Stimulated activated CD4-positive, alpha-beta T cell treated with anti-CD3 and anti-CD28 coated beads, TNF-alpha, amount 100 ng/mL, for 1 hour (primary cell): Measurements from ENCODE around the gene SLC22A13.
"Not testable (repeated sequence)": the region's sequence is repeated elsewhere in the genome, so short reads cannot be mapped to it uniquely, and the experiment has no call there.

ENCODE experiments used
- DNase-seq, 3 donors: peaks; one replicate each; pipeline ENCODE4 v3.0.0-alpha.2; 2020; ENCODE audit warnings: low read depth in 3 of 3, low spot score in 1 of 3

Gene SLC22A13

DNA sequence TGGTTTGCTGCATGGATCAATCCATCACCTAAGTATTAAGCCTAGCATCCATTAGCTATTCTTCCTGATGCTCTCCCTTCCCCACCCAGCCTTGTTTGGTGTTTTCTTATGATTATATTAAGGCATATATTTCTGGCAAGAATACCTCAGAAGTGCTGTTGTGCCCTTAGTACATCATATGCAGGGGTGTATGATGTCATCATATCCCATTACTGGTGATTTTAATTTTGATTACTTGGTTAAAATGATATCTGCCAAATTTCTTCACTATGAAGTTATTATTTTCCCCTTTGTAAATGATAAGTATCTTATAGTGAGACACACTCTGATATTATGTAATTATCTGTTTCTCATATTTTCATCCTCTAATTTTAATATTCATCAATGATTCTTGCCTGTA lies 31.9 kb downstream of the SLC22A13 start:
- no peak for DNase-seq

DNA sequence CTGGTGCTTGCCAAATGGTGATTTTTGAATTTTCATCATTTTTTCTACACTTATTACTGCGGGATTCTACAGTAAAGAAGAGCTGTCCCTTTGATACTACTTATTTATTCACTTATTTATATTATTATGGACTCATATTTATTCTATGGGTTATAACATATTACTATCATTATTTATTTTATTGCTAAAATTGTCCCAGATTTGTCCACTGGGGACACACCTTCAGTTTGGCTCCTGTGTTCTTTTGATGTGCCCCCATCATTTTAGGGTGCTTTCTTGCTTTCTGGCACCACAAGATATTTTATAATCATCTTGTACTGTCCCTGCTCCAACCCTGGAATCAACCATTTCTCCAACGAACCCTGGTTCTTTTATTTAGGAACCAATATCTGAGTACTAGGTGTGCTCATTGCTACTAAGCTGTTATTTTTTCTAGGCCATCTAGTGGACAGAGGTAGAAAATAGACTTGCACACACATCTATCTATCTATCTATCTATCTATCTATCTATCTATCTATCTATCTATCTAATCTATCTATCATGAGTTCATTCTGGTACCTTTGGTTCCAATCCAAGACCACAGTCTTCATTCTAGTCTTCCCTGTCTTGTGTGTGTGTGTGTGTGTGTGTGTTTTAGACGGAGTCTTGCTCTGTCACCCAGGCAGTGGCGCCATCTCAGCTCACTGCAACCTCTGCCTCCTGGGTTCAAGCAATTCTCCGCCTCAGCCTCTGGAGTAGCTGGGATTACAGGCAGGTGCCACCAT lies 32.5 kb downstream of the SLC22A13 start:
- no peak for DNase-seq

DNA sequence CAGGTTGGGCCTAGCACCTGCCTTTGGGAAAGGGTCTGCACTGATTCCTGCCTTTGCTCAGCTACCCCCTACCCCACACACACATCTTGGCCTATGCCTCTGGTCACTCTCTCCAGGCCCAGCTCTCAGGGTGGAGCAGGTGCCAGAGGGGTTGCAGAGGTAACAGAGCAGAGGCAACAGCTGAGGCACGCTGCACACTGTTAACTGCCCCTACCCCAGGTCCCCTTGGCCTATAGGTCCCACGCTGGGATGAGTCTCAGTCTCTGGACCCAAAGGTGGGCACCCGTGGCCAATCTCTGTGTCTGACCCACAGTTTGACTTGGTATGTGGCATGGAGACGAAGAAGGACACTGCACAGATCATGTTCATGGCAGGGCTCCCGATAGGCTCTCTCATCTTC lies 41.3 kb downstream of the SLC22A13 start:
- no peak for DNase-seq

DNA sequence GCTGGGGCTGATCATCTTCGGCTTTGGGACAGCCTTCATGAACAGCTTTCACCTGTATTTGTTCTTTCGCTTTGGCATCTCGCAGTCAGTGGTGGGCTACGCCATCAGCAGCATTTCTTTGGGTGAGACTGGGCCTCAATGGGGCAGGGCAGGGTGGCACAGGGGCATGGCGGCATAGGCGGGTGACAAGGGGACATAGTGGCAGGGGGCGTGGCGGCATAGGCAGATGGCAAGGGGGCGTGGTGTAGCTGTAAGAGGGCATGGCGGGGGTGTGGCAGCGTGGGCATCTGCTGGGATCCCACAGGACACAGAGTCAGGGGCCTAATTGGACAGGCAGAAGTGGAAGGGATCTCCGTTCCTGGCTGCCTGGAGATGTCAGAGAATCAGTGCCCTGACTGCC lies 42.0 kb downstream of the SLC22A13 start:
- no peak for DNase-seq

DNA sequence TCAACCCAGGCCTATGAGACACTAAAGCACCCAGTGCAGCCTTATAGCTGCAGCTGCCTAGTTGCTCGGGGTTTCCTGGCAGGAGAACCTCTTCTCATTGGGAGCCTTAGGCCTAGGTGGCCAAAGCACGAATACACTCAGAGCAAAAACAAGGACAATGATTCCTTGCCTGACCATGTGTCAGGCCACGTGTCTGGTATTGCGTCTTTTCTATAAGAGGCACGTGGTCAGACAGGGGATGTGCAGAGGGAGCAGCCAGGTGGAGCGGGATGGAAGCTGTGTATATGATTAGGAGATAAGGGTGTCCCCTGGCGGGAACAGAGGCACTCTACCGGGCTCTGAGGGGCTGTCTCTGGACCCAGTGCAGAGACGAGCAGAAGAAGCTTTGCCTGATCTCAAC lies 42.8 kb downstream of the SLC22A13 start:
- DNase-seq = no peak

DNA sequence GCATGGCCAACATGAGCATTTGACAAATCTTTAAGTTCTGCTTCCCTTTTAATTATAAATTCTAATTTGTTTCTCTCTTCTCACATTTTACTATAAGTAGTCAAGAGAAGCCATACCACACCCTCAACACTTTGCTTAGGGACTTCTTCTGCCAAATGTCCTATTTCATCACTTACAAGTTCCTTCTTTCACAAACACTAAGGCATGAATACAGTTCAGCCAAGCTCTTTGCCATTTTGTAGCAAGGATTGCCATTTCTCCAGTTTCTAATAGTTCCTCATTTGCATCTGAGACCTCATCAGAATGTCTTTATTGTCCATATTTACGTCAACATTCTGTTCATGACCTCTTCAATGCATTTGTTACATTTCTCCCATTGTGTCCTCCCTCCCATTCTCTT lies 45.9 kb downstream of the SLC22A13 start:
- no peak for DNase-seq

DNA sequence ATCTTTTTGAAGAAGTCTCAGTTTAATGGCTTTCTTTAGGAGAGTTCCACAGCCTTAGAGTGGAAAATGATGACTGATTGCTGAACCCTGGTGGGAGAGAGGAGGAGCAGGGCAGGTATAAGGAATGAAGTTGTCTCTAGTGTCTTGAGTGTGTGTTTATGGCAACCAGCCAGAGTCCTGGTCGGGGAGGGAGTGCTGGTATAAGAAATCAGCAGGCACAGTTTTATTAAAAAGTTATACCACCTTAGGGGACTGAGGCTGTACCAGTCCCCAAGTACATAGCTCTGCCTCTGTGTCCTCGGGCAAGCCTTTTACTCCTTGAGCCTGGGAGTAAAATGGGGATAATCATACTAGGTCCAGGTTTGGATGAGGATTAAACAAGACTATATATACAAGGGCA lies 46.3 kb downstream of the SLC22A13 start:
- no peak for DNase-seq

DNA sequence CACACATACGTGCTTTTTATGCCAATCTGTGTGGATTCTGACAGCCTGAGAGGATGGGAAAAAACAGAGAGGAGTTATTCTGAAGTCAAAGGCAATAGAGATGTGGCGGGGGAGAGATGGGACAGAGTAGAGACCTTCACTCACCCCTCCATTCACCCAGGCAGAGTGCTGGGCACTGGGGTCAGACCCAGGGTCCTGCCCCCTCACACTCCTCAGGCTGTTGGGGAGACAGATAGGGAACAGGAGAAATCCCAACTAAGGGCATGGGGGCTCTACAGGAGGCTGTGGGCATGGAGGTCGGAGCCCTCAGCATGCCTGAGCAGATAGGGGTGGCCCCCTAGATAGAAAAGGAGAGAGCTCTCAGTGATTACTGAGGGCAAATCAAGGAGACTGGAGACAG lies 46.7 kb downstream of the SLC22A13 start:
- DNase-seq = no peak

DNA sequence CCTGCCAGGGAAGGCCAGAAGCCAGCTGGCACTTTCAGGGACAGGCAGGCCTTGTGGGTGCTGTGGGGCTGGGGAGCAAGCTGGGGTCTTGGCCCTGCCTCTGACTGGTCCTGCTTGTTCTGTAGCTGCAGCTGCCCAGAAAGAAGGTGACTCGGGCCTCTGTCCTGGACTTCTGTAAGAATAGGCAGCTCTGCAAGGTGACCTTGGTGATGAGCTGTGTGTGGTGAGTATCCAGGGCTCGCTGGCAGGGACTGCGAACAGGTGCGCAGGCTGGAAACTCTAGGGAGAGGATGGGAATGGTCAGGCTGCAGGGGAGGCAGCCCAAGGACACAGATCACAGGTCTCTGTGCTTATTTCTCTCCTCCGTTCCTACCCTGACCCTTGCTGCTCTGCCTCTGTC lies 47.7 kb downstream of the SLC22A13 start:
- DNase-seq = no peak

DNA sequence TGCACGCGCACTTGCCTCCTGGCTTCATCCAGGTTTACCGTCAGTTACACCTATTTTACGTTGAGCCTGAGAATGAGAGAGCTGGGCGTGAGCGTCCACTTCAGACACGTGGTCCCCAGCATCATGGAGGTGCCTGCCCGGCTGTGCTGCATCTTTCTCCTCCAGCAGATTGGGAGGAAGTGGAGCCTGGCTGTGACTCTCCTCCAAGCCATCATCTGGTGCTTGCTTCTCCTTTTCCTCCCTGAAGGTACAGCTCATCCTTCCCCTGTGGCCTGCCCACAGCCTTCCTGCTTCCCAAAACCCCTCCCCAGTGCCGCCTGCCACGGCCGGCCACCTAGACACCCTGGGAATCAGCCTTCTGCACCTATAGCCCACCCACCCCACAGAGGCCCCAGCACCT lies 48.1 kb downstream of the SLC22A13 start:
- DNase-seq = no peak

DNA sequence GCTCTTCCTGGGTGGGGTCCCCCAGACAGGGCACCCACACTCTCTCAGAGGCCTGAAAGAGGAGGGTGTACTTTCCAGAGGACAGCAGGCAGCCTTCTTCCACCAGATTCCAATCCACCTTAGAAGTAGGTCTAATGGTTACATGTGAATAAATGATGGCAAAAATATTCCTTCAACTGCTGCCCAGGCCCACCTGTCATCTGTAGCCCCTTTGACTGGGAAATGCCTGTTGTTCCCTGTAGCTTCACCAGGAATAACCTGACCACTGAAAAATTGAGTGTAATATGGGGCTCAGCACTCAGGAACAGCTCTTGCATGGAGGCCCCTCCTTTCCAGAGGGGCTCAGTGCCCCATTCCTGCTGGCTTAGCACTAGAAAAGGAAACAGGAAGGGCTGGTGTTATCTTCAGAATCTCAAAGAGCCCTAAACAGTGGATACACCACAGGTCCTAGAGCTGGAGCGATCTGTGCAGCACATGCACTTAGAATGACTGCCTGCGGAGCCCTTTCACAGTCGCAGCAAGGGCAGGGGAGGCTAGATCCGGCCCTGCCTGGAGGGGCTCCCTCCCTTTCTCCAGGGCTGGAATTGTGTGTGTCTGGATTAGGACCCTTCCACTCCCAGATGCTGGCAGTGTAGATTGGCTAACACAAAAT lies 48.6 kb downstream of the SLC22A13 start:
- no peak for DNase-seq

DNA sequence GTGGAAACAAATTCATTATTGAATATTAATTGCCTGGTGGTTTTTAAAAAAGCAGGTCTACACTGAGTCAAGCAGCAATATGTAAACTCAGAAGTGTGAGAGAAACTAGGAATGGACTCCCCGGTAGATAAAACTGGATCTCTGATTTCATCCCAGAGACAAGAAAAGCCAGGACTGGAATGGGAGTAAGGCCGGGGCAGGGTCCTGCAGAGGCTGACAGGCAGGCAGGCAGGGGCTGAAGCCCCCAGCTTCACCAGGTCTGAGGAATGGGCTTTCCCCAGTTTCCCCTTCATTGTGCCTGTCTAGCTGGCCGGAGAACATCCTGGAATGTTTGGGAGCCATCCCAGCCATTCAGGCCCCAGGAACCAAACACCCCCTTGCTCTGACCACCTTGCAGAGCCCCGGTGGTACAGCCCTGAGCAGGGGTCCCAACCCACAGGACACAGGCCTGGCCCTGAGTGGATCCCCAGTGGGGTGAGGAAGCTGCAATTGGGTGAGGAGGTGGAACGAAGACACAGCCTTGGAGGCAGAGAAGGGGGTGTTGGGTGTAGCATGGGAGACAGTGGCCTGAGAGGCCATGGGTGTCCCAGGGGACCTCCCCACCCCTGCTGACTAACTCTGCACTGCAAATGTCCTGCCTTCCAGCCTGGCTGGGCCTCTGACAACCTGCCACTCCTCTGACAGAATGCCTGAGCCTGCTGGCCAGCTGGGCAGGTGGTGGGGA lies 49.3 kb downstream of the SLC22A13 start:
- DNase-seq = no peak

DNA sequence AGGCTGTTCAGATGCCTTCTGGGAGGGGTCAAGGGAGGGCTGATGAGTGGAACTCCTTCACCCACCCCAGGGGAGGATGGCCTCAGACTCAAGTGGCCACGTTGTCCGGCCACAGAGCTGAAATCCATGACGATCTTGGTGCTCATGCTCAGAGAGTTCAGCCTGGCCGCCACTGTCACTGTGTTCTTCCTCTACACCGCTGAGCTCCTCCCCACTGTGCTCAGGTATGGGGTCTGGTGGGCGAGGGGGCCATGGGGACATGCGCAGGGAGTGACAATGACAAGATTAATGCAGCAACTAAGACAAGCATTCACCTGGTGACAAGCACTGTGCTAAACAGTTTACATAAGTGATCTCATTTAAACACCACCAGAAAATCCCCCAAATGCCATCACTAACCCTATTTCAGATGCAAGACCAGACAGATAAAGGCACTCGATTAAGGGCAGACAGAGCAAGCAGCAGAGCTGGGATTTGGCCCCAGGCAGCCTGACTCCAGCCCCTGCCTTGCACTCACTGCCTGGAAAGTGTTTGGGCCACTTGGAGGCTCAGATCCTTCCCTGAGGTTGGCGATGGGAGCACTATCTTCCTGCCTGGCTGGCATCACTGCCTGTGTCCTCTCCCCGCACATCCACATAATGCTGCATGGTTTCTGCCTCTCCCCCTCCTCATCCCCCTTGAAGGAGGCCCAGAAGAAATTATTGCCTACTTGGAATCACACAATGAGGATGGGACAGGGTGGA lies 50.0 kb downstream of the SLC22A13 start:
- DNase-seq = no peak

DNA sequence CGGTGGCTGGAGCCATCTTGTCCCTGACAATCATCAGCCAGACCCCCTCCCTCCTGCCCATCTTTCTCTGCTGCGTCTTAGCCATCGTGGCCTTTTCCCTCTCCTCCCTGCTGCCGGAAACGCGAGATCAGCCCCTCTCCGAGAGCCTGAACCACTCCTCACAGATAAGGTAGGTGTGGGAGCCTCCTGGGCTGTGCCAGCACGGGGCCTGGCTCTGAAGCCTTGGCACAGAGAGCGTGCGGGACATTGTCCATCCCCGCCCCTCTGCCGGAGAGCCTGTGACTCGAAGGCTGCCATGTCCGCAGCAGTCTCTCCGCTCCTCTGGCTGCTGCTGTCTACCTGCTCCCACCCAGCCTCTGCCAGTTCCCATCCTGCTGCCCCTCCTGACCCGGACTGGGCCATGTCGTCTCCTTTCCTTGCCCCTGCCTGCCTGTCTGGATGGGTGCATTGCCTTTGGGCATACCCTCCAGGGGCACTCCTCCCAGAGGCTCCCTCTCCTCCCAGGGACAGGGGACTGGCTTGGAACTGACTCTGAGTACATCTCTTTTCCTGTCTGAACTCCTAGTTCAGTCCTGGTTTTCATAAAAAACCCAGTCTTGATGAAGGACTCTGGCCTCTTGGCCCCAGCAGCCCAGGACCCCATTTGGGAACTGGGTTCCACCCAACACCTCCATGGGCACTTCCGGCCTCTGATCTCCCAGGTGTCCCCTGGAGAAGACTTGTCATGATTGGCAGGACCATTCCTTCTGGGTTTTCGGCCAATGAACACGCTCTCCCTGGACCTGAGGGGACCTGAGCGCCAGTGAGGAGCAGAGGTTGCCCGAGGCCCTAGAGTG lies 51.0 kb downstream of the SLC22A13 start:
- DNase-seq = no peak

DNA sequence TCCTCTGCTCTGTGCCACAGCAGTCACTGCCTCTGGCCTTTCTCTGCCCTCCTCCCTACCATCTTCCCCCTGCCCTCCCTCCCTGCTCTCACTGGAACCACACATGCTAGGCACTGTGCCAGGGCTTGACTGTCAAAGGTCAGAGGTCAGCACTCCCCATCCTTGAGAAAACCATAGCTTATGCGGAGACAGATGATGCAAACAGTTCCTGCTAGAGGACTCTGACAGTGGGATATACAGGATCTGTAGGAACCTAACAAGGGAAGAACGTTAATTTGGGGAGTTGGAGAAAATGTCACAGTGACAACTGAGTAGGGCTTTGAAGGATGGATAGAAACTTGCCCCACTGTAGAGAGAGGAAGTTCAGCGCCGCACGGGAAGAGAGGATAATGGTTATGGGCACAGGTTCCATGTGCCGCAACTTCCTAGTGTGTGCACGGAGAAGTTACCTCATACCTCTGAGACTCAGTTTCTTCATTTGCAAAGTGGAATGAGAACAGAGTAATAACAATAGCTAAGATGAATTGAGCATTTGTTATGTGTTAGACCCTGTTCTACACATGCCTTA lies 51.7 kb downstream of the SLC22A13 start:
- no peak for DNase-seq

DNA sequence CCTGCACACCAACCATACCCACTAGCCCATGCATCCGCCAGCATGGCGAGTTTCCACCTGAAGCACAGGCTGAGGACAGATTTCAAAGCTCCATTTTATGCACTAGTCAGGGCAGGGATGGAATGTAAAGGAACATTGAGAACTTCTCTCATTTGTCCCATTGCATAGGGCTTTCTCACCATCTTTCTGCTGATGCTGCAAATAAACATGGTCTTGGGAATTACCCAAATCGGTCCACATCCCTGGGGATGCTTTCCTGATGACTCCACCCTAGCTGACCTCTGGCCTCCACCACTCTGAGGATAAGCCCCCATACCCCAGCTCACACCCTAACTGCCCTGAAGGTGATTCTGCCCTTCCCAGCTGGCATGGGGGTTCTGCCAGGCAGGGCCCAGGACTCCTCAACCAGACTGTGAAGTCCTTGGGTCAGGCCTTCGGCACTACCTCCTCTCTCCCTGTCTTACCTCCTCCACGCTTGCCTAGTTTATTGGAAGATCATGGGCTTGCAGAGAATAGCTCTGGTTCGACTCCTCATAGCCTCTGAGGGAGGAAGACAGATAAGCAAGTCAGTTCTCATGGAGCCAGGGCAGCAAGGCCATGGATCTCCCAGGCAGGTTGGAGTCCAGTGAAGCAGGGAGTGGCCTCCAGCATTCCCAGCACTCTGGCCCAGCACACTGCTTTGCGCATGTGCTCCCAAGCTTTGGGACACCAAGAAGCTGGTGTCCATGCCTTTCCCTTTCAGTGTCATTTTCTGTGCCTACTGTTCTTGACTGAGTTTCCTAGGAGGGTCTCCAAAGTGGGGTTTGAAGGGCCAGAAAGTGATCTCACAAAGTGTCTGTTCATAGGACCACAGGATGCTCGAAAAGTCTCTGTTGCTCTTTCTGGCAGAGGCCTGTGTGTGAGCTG lies 53.4 kb downstream of the SLC22A13 start:
- DNase-seq = no peak

DNA sequence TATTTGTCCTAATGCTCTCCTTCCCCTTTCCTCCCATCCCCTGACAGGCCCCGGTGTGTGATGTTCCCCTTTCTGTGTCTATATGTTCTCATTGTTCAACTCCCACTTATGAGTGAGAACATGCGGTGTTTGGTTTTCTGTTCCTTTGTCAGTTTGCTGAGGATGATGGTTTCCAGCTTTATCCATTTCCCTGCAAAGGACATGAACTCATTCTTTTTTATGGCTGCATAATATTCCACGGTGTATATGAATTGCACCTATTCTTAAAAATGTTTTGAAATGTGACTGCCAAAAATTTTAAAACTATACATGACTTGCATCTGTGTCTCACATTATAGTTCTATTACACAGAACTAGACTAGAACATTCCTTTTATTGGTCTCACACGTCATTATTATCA lies 55.0 kb downstream of the SLC22A13 start:
- not testable (repeated sequence) for DNase-seq

DNA sequence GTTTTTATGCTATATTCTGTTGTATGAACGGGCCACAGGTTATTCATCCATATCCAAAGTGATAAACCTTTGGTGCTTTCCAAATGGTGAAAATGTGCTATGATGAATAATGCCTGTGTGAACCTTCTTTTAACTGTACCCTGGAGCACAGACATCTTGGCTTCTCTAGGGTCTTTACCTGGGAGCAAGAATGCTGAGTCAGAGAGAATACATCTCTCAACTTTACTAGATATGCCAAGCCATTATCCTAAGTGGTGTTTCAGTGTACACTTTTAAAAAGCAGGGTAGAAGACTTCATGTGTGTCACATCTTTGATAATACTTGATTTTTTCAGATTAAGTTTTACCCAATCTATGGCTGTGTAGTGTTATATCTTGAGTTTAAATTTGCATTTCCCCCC lies 57.4 kb downstream of the SLC22A13 start:
- DNase-seq = no peak

DNA sequence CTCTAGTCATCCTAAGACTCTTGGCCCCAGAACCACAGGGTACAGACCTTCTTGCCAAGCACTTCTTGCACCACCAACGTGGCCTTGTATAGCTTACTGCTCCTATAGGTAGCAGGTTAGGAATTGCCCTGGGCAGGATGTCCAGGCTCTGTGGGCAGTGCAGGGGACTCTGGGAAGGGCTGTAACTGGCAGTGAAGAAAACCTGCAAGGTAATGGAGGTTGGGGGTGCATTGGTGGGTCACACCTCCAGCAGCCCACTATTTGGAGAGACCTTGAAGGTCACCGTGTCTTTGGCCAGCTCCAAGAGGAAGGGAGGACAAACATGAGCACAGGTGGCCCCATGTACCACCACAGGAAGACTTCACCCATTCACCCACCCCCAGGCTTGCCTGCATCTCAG lies 59.6 kb downstream of the SLC22A13 start:
- no peak for DNase-seq
